Measurements from ENCODE around the gene CNTNAP1.

The CNTNAP1 gene

GRCh38 chr17:42682722-42683403 lies 532 bp downstream of the CNTNAP1 start:
- intact Hi-C loops (cut with DNase I), result no loop called here
- DNase-seq, result peak in 9 of 10 donors; percentile 39 to 94 (median 64)

GRCh38 chr17:42683407-42684034 lies 1.2 kb downstream of the CNTNAP1 start:
- DNase-seq, result peak in 9 of 10 donors; percentile 30 to 96 (median 73)
- intact Hi-C loops (cut with DNase I), result no loop called here

GRCh38 chr17:42684929-42685556 lies 2.7 kb downstream of the CNTNAP1 start:
- peak in 1 of 10 donors; percentile 84 for DNase-seq
- intact Hi-C loops (cut with DNase I), result no loop called here

DNA sequence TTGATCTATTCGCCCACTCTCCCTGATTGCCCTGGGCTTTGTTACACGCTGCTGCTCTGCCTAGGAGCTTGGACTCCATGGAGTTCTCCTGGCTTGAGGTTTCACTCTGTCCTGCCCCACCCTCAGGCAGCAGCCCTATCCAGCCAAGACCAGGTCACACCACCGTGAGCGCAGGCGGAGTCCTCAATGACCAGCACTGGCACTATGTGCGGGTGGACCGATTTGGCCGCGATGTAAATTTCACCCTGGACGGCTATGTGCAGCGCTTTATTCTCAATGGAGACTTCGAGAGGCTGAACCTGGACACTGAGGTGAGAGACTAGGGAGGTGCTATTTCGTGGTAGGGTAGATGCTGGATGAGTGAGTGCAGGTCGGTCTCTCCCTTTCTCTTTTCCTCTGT lies 3.5 kb downstream of the CNTNAP1 start:
- peak in 2 of 10 donors; percentile 66 to 72 for DNase-seq
- intact Hi-C loops (cut with DNase I), result no loop called here

DNA sequence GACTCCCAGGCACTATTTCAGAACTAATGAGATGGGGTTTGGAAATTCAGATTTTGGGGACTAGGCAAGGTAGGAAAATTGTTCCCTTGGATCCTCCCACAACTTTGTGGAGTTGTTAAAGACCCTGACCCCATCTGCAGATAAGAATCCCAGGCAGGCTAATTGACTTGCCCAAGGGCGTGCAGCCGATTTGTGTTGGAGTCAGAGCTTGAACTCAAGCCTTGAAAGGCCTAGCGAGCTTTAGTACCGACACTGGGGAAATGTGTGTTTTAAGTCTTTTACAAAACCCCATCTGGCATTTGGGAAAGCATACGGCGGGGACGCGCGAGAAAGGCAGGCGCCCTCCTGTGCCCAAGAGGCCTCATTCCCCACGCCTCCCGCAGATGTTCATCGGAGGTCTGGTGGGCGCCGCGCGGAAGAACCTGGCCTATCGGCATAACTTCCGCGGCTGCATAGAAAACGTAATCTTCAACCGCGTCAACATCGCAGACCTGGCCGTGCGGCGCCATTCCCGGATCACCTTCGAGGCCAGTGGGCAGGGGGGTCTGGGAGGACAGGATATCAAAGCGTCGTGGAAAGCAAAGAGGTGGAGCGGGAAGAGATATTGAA lies 4.3 kb downstream of the CNTNAP1 start:
- intact Hi-C loops (cut with DNase I), result no loop called here
- peak in 3 of 10 donors; percentile 64 to 83 (median 83) for DNase-seq

- DNase-seq, result peak in 1 of 10 donors; percentile 81
- intact Hi-C loops (cut with DNase I), result no loop called here
These were observed 5.5 kb downstream of the CNTNAP1 start for GRCh38 chr17:42687707-42688320.

- peak in 3 of 10 donors; percentile 38 to 72 (median 68) for DNase-seq
- intact Hi-C loops (cut with DNase I), result no loop called here
These were observed 8.3 kb downstream of the CNTNAP1 start for GRCh38 chr17:42690596-42690995.

DNA sequence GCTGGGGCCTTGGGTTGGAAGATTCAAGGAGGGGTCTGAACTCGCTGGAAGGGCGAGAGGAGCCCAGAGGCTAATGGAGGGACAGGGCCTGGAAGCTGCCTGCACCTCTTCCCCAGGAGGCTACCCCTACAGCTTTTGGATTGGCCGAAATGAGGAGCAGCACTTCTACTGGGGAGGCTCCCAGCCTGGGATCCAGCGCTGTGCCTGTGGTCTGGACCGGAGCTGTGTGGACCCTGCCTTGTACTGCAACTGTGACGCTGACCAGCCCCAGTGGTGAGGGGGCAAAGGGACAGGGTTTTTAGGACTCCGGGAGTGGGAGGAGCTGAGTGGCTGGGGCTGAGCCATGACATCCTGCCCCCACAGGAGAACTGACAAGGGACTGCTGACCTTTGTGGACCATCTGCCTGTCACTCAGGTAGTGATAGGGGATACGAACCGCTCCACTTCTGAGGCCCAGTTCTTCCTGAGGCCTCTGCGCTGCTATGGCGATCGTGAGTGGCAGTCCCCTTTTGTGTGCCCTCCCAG lies 8.8 kb downstream of the CNTNAP1 start:
- intact Hi-C loops (cut with DNase I), result no loop called here
- peak in 2 of 10 donors; percentile 32 to 70 for DNase-seq

- intact Hi-C loops (cut with DNase I), result no loop called here
- peak in 2 of 10 donors; percentile 63 to 74 for DNase-seq
These were observed 10.2 kb downstream of the CNTNAP1 start for GRCh38 chr17:42692489-42692888.

DNA sequence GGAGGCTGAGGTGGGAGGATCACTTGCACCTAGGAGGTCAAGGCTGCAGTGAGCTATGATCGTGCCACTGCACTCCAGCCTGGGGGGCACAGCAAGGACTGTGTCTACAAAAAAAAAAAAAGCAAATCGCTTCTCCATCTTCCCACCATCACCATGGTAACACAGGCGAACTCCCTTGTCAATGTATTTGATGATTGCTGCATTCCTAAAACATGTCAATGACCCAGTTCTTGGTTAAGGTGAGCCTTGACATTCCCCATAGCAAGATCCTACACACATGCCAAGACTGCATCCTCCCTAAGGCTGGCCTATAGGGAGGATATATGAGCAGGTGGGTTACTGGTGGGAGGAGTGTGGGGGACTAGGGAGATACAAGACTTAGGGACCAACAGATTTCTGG lies 12.2 kb downstream of the CNTNAP1 start:
- no peak for DNase-seq
- intact Hi-C loops (cut with DNase I), result no loop called here

GRCh38 chr17:42695500-42695899 lies 13.2 kb downstream of the CNTNAP1 start:
- DNase-seq, result peak in 2 of 10 donors; percentile 39 to 68
- intact Hi-C loops (cut with DNase I), result no loop called here

- intact Hi-C loops (cut with DNase I), result no loop called here
- DNase-seq, result peak in 1 of 10 donors; percentile 69
These were observed 14.9 kb downstream of the CNTNAP1 start for GRCh38 chr17:42697108-42697811.

GRCh38 chr17:42698736-42699414 lies 16.5 kb downstream of the CNTNAP1 start:
- peak in 1 of 10 donors; percentile 49 for DNase-seq
- intact Hi-C loops (cut with DNase I), result no loop called here

DNA sequence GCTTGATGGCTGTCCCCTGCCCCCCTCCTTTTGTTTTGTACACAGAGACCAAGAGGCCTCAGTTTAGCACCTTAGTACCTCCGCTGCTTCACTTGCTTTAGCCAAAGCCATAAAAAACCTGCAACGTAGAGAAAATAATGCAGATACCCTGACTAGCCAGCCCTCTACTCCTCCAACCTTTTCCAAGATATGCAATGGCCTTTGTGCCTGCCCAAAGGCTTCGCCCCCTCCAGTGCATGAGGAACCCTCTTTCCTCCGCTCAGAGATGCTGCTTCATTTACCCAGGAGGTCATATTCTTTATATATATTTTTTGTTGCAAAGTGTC lies 17.0 kb downstream of the CNTNAP1 start:
- intact Hi-C loops (cut with DNase I), result no loop called here
- no peak for DNase-seq

- peak in 1 of 10 donors; percentile 74 for DNase-seq
- intact Hi-C loops (cut with DNase I), result no loop called here
These were observed 18.4 kb downstream of the CNTNAP1 start for GRCh38 chr17:42700586-42701289.

GRCh38 chr17:42702446-42702845 lies 20.1 kb downstream of the CNTNAP1 start:
- DNase-seq, result peak in 1 of 10 donors; percentile 9
- intact Hi-C loops (cut with DNase I), result no loop called here

DNA sequence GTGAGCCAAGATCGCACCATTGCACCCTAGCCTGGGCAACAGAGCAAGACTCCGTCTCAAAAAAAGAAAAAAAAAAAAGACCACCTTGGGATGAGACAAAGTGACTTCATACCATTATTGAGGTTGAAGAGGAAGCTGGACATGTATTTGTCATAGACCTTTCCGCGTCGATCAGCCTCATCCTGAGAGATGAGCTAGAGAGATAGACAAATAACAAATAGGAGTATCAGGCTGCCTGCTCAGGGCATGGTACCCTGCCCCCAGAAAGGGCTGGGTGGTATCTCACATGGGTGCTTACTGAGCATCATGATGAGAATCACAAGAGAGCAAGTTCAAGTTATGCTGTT lies 22.1 kb downstream of the CNTNAP1 start:
- intact Hi-C loops (cut with DNase I), result no loop called here
- DNase-seq, result peak in 1 of 10 donors; percentile 16

DNA sequence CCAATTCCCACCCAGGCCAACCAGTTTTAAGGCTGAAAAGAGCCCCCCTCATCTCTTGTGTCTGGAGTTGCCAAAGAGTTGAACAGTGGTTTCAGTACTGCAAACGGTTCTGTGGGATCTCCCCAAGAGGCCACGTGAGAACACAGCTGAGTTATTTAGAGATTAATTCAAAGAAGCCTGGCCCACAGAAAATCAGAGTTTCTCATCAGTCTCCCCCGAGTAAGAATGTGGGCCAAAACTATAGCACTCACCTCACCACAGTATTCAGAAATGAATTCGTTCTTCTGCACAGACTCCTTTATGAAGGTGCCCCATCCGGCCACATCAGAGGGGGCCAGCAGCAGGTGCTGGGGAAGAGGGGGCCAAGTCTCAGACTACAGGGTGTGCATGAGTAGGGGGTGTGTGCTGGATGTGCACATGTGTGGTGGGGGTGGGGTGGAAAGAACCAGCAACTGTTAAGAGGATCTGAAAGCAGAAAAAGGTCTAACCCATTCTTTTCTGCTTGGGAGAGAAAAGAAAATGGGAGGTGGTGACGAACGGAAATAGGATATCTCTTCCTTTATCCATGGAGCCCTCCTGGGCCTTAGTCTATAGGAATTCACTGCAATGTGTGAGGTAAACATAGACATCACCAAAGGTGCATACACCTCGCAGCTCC lies 22.6 kb downstream of the CNTNAP1 start:
- intact Hi-C loops (cut with DNase I), result no loop called here
- DNase-seq, result peak in 1 of 10 donors; percentile 20
